GM18873 (cell line): ENCODE data around the gene GPR17.

ENCODE experiments used
- ATAC-seq: cut with Tn5 transposase; IDR thresholded peaks from one replicate; pipeline ENCODE4 v1.9.1; 2021; ENCODE audit warnings: mild to moderate bottlenecking, moderate library complexity, moderate number of reproducible peaks; ENCODE audit not compliant: unreplicated experiment, low FRiP score

Gene GPR17

DNA sequence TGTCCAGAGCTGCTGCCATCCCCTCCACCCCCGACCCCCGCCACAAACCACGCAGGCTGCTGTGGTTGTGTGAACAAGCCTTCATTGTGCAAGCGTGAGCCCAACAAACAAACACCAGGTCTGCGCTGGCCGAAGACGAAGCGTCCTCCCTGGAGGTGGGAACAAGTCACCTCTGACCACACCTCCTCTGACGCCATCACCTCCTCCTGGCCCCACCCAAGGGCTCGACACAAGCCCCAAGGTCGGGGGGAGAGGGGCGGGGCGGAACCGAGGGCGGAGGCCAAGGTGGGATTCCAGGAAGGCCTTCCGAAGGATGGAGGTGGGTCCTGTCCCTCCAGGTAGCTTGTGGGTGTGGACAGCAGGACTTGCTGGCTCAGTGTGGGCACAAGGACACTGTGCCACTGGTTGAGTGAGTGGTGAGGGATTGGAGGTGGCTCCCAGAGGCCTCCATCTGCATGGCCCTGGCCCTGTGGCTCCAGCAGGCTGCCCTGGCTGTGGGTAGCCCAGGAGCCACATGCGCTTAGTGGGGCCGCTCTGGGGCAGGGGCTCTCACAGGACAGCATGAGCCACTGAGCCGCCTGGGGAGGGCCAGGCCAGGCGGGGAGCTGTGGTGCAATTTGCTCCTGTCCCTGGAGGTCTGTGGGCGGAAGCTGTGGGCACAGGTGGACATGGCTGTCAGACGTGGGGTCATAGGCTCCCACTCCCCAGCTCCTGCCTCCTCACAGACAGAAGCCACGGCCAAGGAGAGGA, 7.4 kb upstream of the GPR17 start:
- no peak for ATAC-seq

DNA sequence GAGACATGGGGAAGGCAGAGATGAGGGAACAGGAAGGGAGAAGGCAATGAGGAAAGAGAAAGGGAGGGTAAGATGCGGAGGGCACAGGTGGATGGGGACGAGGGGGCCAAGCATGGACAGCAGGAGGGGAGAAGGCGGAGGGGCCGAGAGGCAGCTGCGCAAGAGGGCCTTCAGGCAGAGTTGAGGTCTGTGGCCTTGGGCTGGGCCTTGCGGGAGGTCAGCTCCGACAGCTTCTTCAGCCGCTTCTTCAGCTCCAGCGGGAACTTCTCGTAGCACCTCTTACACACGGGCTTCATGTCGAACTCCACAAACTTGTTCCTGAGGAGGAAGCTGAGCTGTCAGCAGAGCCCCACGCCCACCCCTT, 6.9 kb upstream of the GPR17 start:
- ATAC-seq, result no peak

DNA sequence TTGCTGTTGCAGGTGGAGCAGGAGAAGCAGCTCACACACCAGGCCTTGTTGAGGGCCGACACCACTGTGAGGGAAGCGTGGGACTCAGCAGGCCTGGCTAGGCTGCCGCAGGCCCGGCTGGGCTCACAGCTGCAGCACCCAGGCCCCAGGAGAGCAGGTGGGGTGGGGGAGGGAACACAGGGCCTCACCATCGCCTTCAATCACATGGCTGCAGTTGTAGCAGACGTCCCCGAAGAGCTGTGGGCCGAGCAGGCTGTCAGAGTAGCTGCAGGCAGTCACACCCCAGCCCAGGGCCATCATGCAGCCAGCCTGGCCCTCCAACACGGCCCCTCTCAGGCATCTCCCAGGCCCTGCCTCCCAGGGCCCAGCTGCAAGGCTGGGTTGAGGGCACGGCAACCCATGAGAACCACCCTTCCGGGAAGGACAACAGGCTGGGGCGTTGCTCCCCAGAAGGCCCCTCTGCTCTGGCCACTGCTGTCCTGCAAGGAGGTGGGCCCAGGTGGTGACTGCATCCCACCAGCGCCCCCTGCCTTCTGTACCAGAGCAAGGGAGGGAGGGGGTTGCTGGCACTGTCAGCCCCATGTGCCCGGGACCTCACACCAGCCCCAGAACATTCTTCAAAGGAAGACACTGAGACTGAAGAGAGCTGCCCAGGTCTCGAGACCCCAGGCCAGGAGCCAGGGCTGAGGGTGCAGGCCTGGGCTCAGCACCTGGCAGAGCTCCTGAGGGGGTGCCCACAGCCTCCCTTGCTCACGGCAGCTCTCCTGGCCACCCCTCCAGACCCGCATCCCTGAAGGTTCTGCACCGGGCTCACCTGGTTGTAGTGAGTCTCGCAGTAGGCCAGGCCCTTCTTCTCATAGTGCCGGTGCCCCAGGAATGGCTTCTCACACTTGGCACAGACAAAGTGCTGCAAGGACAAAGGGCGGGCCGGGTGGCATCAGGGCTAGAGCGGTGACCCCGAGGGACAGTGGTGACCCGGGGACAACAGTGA, 5.6 kb upstream of the GPR17 start:
- ATAC-seq, result no peak

DNA sequence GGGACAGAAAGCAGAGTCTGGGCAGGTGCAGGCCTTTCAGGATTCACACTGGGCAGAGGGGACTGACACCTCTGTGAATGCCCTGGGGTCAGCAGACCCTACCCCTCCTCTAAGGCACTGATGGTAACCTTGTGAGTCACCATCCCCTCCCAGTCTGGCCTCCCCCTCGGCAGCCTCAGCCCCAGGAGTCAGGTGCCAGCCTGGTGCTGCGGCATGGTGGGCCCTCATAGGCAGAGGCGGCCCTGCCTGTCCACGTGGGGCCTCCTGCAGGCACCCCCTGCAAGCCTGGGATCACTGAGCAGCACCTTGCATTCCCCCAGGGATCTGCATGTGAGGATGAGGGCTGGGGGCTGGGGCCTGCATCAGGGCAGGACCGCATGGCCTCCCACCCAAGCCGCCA, 4.8 kb upstream of the GPR17 start:
- ATAC-seq, result no peak

DNA sequence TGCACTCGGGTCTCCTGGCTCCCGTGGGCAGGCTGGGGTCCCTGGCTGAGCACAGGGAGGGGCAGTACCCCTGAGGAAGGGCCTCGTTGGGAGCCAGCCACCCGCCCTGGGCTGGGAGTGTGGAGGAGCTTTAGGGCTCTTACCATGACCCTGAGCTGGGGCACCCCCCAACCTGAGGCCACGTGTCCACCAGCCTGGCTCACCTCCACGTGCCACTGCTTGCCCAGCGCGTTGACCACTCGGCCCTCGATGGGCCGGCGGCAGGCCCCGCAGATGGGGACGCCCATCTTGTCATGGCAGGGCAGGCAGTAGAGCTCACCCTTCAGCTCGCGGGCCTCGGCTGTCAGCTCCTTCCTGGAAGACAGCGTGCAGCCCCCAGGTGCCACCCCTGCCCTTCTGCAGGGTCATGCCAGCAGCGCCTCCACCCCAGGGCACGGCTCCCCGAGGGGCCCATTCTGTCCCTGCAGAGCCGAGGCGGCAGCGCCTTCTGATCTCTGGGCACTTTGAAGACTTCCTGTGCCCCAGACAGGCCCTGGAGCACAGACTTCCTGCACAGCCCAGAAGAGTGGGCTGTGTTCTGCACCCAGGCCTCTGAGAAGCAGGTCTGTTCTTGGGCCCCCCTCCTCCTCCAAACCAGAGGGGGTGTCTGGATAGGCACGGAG, 4.0 kb upstream of the GPR17 start:
- ATAC-seq, result no peak

DNA sequence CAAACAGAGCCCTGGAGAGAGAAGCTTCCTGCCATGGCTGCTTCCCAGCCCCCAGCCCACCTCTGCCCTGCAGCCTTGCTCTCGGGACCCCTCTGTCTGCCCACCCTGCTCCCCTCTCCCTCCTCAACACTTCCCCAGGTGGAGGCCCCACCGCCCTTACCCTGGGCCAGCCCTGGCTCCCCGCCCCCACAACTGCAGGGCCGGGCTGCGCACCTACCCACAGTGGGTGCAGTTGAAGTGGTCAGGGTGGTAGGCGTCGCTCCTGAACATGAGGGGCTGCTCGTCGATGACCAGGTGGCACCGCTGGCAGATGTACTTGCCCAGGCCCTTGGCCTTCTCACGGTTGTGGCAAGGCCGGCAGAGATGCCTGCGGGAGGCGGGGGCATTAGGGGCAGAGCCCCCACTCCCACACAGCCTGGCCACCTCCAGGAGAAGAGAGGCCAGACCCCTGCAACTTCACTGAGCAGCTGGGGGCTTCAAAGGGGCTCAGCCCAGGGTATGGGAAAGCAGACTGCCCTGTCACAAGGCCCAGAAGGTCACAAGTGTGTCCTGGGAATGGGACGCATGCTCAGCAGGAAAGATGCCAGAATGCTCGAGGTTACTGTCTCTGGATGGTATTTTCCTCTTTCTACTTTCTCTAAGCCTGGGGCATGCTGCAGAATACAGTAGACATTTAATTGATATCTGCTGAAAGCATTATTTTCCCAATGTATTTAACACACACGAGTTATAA, 3.1 kb upstream of the GPR17 start:
- ATAC-seq, result no peak

DNA sequence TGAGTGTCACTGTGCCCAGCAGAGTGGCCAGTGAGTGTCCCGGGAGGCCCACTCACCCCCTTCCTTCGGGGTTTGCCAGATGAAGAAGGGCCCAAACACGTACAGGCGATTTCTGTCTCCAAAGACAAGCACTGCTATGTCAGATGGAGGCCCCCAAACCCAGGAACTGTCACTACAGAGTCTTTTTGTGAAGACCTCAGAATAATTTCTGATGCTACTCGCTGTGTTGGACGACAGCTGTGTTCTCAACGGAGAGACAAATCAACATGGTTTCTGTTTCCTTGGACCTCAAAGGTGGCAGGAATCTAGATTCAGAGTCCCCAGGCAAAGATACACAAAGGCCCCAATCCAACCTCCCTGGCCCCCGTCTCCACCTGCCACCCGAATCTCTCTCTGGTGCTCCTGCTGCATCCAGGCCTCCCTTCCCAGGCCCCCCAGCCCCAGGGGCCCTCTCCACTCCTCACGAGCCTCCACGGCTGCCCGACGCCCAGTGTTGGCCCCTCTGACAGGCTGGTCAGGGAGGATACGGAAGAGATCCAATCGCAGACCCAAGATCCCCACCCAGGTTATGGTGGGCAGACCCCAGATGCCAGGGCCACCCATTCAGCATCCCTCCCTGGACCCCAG, 2.4 kb upstream of the GPR17 start:
- no peak for ATAC-seq

DNA sequence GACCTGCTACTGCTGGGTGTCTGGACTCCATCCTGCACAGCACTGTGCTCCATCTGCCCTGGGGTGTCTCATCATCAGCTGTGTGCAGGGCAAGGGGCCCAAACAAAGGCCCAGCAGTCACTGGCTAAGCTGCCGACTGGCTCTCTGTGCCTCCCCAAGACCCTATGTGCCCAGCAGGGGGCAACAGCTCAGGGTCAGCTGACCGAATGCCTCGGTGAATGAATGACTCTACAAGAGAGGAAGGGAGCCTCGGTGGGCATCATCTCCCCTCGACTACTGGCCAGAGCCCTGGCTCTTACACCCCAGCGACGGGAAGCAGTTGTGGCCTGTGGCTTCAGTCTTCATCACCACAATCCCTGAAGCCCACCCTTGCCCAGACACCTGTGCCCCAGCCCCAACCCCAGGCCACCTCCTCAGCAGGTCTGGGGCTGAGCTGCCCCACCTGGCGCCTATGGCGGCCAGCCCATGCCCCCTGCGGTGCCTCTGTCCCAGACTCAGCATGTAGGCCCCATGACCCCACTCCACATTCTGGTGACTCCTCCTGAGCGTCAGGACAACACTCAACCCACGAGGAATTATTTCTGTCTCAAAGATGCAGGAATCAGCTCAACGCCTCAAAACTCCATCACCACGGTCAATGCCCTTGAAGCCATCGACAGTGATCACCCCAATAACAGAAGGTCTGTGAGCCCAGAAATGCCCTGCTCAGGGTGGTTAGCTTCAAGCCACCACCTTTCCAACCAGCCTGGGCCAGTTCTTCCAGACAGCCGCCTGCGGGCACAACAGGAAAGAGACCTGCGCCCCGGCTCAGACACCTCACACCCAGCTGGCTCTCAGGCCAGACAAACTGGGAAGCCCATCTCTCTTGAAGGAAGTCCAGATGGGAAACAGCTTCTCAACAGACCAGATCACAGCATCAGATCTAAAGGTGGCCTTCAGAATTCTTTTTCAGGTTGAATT, 1.6 kb upstream of the GPR17 start:
- no peak for ATAC-seq

DNA sequence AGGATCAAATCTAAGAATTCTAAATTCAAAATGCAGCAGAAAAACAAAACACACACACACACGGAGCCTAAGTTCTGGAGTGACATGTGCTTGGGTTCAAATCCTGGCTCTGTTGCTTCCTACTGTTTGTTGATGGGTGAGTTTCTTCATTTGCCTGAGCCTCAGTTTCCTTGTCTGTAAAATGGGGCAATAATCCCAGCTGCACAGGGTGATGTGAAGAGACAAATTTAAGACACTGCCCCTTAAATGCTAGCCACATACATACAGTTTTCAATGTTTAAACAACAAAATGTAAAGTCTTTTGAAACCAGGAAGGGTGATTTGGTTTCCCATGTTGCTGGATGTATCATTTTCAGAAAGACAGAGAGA, 943 bp upstream of the GPR17 start:
- ATAC-seq, result no peak

DNA sequence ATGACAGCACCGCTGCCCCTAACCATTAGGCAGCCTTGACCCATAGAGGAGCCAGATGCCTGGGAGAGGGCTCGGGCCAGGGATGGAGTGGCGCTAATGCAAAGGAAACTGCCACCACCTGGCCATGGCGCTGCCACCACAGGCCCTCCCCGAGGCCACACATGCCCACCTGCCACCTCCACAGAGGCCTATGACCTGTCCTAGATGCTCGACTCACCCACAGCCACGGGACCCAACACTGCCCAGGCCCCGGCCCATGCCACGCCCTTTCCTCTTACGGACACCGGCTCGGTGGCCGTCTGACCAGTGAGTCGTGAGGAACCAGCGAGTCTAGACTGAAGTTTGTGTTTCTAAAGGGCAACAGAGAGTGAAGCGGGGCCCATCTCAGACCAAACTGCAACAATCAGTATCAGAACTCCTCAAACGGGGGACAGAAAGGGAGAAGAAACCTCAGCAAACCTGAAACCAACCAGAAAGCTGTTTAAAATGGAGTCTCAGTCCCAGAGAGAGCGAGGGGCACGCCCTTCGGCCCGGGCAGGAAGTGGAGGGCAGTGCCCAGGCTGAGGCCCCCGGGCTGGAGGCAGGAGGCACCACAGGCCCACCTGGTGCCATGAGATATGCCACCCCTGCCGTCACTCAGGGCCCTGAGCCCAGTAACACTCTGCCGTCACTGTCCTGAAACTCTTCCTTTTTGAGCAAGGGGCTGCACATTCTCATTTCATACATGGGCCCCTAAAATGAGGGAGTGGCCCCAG, 711 bp downstream of the GPR17 start:
- ATAC-seq, result no peak

DNA sequence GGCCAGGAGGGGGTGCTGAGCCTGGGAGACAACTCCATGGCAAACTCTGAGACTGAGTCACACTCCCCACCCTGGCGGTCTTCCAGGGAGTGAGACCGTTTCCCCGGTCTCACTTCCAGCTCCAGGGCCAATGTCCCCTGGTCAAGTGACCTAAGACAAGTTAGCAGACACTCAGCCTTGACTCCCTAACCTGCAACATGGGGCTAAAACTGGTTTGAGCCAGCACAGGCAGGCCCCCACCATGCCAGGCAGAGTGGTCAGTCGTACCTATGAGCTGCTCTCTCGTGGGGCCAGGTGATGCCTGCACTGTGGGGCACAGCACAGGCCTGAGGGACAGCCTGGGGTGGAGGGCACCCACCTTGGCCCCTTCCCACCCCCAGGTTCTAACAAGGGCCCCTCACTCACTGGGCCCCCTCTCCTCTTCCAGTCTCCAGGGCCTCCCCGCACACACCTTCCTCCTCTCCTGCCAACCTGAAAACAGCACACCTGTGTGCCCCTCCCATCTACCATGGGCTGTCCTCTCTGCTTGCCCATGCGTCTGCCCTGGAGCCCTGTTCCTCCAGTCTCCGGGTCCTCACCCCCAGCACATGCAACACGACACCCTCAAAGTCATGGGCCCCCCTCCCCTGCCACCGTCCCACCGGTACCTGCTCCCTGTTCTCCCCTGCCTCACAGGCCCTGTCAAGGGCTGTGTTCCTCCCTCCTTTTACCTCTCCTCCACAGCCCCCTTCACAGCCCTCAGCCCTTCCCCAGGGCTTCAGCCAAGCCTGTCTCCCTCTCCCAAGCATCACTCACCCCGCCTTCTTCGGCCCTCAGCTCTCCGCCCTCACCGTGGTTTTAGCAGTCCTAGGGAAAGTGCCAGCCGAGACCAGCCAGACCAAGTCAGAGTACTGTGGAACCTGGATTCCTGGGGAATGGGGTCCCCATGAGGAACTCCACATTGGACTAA, 1.6 kb downstream of the GPR17 start:
- no peak for ATAC-seq

DNA sequence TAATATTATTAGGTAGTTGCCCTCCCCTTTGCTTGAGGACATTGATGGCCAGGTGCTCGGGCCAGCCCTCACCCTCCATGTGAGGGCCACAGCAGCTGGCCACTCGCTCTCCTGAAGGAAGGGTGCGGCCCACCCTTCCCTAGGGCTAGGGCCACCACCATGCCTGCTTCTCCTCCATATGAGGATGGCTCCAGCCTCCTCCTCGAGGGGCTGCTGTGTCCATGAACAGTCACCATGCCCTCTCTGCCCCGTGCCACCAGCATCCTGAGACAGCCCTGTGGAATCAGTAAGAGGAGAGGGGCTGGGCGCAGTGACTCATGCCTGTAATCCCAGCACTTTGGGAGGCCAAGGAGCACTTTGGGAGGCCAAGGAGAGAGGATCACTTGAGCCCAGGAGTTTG, 2.4 kb downstream of the GPR17 start:
- no peak for ATAC-seq

DNA sequence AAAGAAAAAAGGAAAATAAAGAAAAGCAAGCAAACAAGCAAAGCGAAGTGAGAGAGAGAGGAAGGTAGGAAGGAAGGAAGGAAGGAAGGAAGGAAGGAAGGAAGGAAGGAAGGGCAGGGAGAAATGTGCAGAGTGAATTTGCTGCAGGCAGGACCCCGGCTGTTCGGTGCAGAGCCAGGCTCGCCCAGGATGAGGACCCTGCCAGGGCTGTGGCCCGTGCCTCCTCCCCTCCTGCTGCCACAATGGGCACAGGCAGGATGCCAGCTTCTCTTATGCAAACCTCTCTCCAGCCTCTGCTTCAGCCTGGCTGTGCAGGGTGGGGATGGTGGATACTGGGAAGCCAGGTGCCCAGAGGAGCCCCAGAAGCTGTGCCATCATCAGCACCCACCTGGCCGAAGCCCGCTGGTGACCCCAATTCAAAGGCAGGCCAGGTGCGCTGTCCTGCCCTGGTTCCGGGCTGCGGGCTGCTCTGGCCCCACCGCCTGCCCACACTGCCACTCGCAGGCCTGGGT, 3.2 kb downstream of the GPR17 start:
- no peak for ATAC-seq

DNA sequence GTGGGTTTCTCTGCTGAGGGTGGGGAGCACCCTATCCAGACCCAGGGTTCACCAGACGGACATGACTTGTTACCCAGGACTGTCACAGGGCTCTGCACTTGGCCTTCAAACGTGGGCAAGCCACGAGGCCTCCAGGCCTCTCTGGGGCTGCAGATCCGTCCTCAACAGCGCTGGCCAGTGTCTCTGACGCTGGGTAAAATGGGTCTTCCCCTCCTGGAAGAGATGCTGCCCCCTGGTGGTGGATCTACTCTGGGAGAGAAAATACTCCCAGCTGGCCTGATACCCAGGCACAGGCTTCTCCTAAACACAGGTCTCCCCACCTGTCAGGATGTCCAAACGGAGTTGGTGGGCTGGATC, 3.7 kb downstream of the GPR17 start:
- no peak for ATAC-seq

DNA sequence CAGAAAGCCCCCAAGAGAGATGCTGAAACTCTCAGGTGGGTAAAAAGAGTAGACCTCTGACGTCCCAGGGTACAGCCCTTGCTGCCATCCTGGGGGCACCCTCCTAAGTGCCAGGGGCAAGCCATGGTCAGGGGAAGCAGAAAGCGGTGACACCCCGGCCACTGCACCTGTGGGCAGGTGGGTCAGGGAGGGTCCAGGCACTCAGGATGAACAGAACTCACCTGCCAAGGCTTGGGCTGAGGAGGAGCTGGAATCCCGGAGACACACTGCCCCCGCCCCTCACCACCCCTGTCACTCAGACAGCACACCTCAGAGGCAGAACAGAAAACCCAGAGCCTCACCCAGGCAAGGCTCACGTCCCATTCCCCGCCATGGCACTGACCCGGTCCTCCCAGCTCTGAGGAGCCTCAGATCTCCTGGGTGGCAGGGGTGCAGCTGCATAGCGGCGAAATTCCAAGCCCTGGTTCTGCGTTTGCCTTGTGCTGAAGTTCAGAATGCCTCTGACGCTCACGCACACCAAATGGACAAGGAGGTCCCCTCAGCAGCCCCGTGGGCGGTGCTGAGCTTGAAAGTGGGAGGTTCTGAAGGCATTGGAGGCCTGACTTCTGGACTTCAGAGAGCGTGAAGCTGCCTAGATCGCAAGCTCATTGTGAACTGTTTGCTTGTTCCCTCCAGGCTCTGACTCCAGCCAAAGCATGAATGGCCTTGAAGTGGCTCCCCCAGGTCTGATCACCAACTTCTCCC, 4.3 kb downstream of the GPR17 start:
- no peak for ATAC-seq

DNA sequence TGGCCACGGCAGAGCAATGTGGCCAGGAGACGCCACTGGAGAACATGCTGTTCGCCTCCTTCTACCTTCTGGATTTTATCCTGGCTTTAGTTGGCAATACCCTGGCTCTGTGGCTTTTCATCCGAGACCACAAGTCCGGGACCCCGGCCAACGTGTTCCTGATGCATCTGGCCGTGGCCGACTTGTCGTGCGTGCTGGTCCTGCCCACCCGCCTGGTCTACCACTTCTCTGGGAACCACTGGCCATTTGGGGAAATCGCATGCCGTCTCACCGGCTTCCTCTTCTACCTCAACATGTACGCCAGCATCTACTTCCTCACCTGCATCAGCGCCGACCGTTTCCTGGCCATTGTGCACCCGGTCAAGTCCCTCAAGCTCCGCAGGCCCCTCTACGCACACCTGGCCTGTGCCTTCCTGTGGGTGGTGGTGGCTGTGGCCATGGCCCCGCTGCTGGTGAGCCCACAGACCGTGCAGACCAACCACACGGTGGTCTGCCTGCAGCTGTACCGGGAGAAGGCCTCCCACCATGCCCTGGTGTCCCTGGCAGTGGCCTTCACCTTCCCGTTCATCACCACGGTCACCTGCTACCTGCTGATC, 4.9 kb downstream of the GPR17 start:
- ATAC-seq, result no peak
